A549 (cell line): ENCODE data around the gene IHH. TPM values are rescaled to one million over a fixed set of nuclear protein-coding genes. Genes with fewer than 3 reads are reported as not detected.

Source experiments
- ATAC-seq, 2 experiments: fragments of 200-7000 bp in 1 of 2; fragments of >200 bp in 1 of 2; cut with Nextera tagmentation in 1 of 2; cut with Tn5 transposase in 1 of 2; 3 replicates each; pipeline versions ENCODE4 v1.8.0 to v1.9.1; 2018 to 2020; ENCODE audit warnings: mild to moderate bottlenecking in 1 of 2, moderate library complexity in 1 of 2
- CTCF ChIA-PET: fragments of 300-600 bp; sonication (Branson Sonifier 250); formaldehyde crosslinking; extraction: SDS; loops from one replicate; lab custom pipeline; 2021; ENCODE audit warnings: antibody characterized with exemption, inconsistent platforms; lab: Yijun Ruan, JAX
- POLR2A ChIA-PET: fragments of 350-600 bp; formaldehyde crosslinking; extraction: SDS; loops from one replicate; lab custom pipeline; 2021; ENCODE audit warnings: antibody characterized with exemption, inconsistent platforms; lab: Yijun Ruan, JAX
- DNase-seq, 2 experiments: peaks; one replicate each; pipeline versions ENCODE4 v3.0.0 to v3.0.0-alpha.2; 2011 to 2016; ENCODE audit warnings: low read depth in 1 of 2, low spot score in 1 of 2
- FAIRE-seq: peaks from 2 replicates; lab custom pipeline; 2011; peaks lifted over from hg19 to GRCh38; lab: Jason Lieb, UNC
- H3K27ac ChIP-seq, 2 experiments: fragments of >200 bp; sonication (Bioruptor Twin); formaldehyde crosslinking; 3 replicates each; pipeline ENCODE4 v1.5.1; 2016 to 2017
- H3K4me1 ChIP-seq: fragments of >200 bp; sonication (Bioruptor Twin); formaldehyde crosslinking; 3 replicates; pipeline ENCODE4 v1.6.1; 2016
- H3K4me2 ChIP-seq: fragments of >200 bp; sonication (Bioruptor Twin); formaldehyde crosslinking; 3 replicates; pipeline ENCODE4 v1.6.1; 2016
- H3K4me3 ChIP-seq: fragments of >200 bp; sonication (Bioruptor Twin); formaldehyde crosslinking; 3 replicates; pipeline ENCODE4 v1.5.1; 2016
- H3K9me3 ChIP-seq: fragments of >200 bp; sonication (Bioruptor Twin); formaldehyde crosslinking; 3 replicates; pipeline ENCODE4 v1.6.1; 2016
- CBX2 ChIP-seq: fragments of 200-600 bp; sonication (generic); IDR thresholded peaks from 2 replicates; pipeline ENCODE4 v1.6.1; 2016; ENCODE audit warnings: low read depth, mild to moderate bottlenecking, borderline replicate concordance
- HDAC2 ChIP-seq: fragments of 200-600 bp; sonication (generic); IDR thresholded peaks from 2 replicates; pipeline ENCODE4 v1.6.1; 2016
- HEYL ChIP-seq: fragments of 250-450 bp; sonication (Bioruptor Pico); IDR thresholded peaks from 2 replicates; pipeline ENCODE4 v1.8.0; 2021; ENCODE audit warnings: mild to moderate bottlenecking, moderate library complexity
- MAZ ChIP-seq: fragments of 150-350 bp; IDR thresholded peaks from 2 replicates; pipeline ENCODE4 v1.6.1; 2014; ENCODE audit warnings: antibody characterized with exemption, low read depth, low read length, borderline replicate concordance
- MYC ChIP-seq: IDR thresholded peaks from 2 replicates; pipeline ENCODE4 v1.6.1; 2012; ENCODE audit warnings: mild to moderate bottlenecking, inconsistent platforms, low read length, improper control_type of control experiment, borderline replicate concordance
- NR3C1 ChIP-seq: fragments of >200 bp; sonication (Bioruptor Twin); formaldehyde crosslinking; IDR thresholded peaks from 3 replicates; pipeline ENCODE4 v1.6.1; 2017
- RNF2 ChIP-seq: fragments of 200-600 bp; sonication (generic); IDR thresholded peaks from 2 replicates; pipeline ENCODE4 v1.6.1; 2016; ENCODE audit warnings: low read depth, mild to moderate bottlenecking, antibody characterized with exemption, moderate library complexity, borderline replicate concordance
- SREBF2 ChIP-seq: fragments of 450-650 bp; IDR thresholded peaks from 2 replicates; pipeline ENCODE4 v1.6.1; 2014; ENCODE audit warnings: mild to moderate bottlenecking, moderate library complexity
- TFCP2L1 ChIP-seq: fragments of 250-450 bp; sonication (Bioruptor Pico); IDR thresholded peaks from 2 replicates; pipeline ENCODE4 v1.5.0; 2021; ENCODE audit warnings: mild to moderate bottlenecking
- ZSCAN20 ChIP-seq: fragments of 250-450 bp; sonication (Bioruptor Pico); IDR thresholded peaks from 2 replicates; pipeline ENCODE4 v1.8.0; 2022; ENCODE audit warnings: mild to moderate bottlenecking, moderate library complexity
- WGBS: methylation state at CpG from one replicate; pipeline ENCODE4 v1.1.6; 2017; ENCODE audit errors: missing lambda C conversion rate; 5-methylcytosine and 5-hydroxymethylcytosine counted together
- polyA plus RNA-seq, 4 experiments: library from polyadenylated mRNA; depleted of rRNA in 3 of 4; stranded (reverse); fragments of >200 nt; fragmentation: RNase III in 1 of 4; extraction: RNeasy Plus Mini Kit Qiagen cat#74134 plus additional on column Dnase treatment in 1 of 4; gene quantifications; 2 replicates in 3 of 4; 3 replicates in 1 of 4; pipeline ENCODE4 v1.2.3, GENCODE V29; 2011 to 2017
- TF ChIP-seq, protein P1 (sequence below): fragments of >200 bp; sonication (Bioruptor Twin); formaldehyde crosslinking; IDR thresholded peaks from 3 replicates; pipeline ENCODE4 v1.6.1; 2016
- TF ChIP-seq, protein P2 (sequence below): fragments of 450-650 bp; IDR thresholded peaks from 2 replicates; pipeline ENCODE4 v1.6.1; 2014; ENCODE audit warnings: antibody characterized with exemption
- TF ChIP-seq, protein P3 (sequence below): fragments of 250-450 bp; sonication (Bioruptor Pico); IDR thresholded peaks from 2 replicates; pipeline ENCODE4 v1.5.0; 2020; ENCODE audit warnings: low read depth, mild to moderate bottlenecking, moderate library complexity
- TF ChIP-seq, protein P4 (sequence below): fragments of >200 bp; sonication (Bioruptor Twin); formaldehyde crosslinking; IDR thresholded peaks from 2 replicates; pipeline ENCODE4 v1.6.1; 2016

IHH gene
- polyA plus RNA-seq, 2 of the 4 experiments (the other 2 are of a cell fraction) = 0.13 TPM; not detected in 1

DNA sequence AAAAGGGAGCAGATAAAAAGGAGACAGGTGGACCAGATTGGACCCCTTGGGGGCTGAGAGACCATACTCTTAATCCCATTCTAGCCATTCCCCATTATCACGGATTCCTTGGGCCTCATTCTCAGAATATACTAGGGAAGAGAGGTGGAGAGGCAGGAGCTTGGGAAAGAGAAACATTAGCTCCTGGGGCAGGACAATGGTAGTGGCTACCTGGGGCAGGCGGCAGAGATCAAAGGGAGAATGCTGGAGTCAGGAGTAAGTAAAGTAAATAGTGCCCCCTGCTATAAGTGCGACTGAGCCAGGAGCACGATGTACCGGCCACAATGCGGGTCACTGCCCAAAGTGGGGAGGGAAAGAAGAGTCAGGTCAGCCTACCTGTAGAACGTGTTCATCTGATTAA, 20.4 kb upstream of the IHH start (continued):
- no peak for TF ChIP-seq MAZ

DNA sequence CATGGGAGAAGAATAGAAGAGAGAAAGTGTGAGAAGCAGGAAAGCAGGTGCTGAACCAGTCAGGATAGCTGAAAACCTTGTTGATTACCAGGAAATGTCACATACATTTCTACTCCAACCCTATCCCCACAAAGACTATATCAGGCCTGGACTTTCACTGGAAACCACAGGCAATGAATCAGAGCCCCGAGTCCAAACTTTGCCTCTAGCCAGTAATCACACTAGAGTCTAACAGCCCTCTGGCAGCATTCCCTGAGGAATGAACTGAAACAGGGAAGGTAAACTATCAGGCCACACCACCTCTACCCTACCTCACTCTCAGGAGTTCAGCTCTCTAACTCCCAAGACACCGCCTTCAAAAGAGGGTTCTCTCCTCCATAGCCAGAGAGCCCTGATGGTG, 18.7 kb upstream of the IHH start:
- Histone ChIP-seq H3K27ac (no peak overlapping the region), H3K4me1 (no peaks in the 10 kb centered on the region), H3K4me2 (no peak overlapping the region), H3K4me3 (no peak overlapping the region), H3K9me3 (no peaks in the 10 kb centered on the region)
- no peak for ATAC-seq
- no peak for DNase-seq
- ChIA-PET POLR2A (no interaction called here), CTCF (interaction anchor here (2.5 to 11.1 kb wide), 4 partner anchors 8 to 37 kb away, joined by 10 to 123 read pairs (median 14); no protein-coding TSS in a partner anchor)
- WGBS = 78% methylated on average over 2 of the region's 2 CpGs
- no peak for FAIRE-seq
- no peak for TF ChIP-seq HEYL
- no peak for TF ChIP-seq MYC
- TF ChIP-seq, protein P1, sequence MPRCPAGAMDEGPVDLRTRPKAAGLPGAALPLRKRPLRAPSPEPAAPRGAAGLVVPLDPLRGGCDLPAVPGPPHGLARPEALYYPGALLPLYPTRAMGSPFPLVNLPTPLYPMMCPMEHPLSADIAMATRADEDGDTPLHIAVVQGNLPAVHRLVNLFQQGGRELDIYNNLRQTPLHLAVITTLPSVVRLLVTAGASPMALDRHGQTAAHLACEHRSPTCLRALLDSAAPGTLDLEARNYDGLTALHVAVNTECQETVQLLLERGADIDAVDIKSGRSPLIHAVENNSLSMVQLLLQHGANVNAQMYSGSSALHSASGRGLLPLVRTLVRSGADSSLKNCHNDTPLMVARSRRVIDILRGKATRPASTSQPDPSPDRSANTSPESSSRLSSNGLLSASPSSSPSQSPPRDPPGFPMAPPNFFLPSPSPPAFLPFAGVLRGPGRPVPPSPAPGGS = no peak
- TF ChIP-seq TFCP2L1 (CRISPR knock-in tag) = no peak
- no peak for TF ChIP-seq NR3C1
- TF ChIP-seq, protein P2, sequence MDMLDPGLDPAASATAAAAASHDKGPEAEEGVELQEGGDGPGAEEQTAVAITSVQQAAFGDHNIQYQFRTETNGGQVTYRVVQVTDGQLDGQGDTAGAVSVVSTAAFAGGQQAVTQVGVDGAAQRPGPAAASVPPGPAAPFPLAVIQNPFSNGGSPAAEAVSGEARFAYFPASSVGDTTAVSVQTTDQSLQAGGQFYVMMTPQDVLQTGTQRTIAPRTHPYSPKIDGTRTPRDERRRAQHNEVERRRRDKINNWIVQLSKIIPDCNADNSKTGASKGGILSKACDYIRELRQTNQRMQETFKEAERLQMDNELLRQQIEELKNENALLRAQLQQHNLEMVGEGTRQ = no peak
- TF ChIP-seq RNF2 = no peak
- TF ChIP-seq SREBF2 = no peak

DNA sequence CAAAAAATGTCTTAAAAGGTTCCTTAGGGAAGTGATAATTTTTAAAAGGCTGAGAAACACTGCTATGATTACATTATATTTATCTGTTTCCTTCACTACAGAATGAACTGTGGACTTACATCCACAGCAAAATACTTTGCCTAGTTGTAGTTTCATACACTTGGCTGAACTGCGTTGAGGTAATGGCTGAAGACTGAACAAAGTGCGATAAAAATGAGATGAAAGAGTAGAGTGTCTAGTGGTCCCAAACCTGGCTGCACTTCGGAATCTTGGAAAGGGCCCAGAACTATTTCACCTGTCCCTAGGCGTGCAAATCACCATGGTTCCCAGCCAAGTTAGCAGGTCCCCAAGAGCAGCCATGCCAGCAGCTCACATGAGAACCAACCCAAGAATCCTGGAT, 18.2 kb upstream of the IHH start:
- H3K27ac ChIP-seq = no peak overlapping the region
- H3K9me3 ChIP-seq = no peaks in the 10 kb centered on the region
- DNase-seq = no peak
- WGBS = 88% methylated on average over 4 of the region's 4 CpGs
- ChIA-PET CTCF (interaction anchor here (0.5 to 11.1 kb wide), 4 partner anchors 21 to 432 kb away, joined by 3 to 123 read pairs (median 11); no protein-coding TSS in a partner anchor), POLR2A (no interaction called here)
- ATAC-seq = no peak
- FAIRE-seq = no peak
- no peak overlapping the region for H3K4me3 ChIP-seq
- no peaks in the 10 kb centered on the region for H3K4me1 ChIP-seq
- no peak overlapping the region for H3K4me2 ChIP-seq
- TF ChIP-seq, protein P3, sequence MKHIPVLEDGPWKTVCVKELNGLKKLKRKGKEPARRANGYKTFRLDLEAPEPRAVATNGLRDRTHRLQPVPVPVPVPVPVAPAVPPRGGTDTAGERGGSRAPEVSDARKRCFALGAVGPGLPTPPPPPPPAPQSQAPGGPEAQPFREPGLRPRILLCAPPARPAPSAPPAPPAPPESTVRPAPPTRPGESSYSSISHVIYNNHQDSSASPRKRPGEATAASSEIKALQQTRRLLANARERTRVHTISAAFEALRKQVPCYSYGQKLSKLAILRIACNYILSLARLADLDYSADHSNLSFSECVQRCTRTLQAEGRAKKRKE (CRISPR knock-in tag) = no peak

DNA sequence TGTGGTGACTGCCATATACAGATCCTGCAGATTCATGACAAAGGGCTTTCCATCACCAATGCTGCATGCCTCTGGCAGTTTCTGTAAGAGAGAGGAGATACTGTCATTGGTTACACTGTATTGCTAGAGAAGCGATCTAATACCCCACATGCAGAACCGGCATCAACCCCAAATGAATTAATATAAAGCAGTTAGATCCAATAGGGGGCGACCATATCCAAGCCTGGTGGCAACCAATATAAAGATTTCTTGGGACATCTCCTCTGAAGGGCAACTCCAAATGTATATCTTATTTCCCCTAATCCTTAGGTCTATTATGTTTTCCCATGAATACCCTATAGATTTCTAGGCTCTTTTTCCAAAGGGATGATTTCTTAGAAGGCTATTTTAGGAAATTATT, 17.4 kb upstream of the IHH start:
- Histone ChIP-seq H3K4me1 (no peaks in the 10 kb centered on the region), H3K27ac (no peak overlapping the region), H3K9me3 (no peaks in the 10 kb centered on the region), H3K4me2 (no peak overlapping the region), H3K4me3 (no peak overlapping the region)
- TF ChIP-seq HDAC2 = no peak
- TF ChIP-seq CBX2 = no peak
- TF ChIP-seq, protein P3 (CRISPR knock-in tag) = no peak
- TF ChIP-seq, protein P1 = no peak
- TF ChIP-seq, protein P4, sequence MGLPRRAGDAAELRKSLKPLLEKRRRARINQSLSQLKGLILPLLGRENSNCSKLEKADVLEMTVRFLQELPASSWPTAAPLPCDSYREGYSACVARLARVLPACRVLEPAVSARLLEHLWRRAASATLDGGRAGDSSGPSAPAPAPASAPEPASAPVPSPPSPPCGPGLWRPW = no peak
- TF ChIP-seq MYC = no peak
- TF ChIP-seq ZSCAN20 (CRISPR knock-in tag) = no peak
- ATAC-seq = no peak
- CTCF ChIA-PET = interaction anchor here (11.1 kb wide), 1 partner anchor 38 kb away, joined by 123 read pairs; no protein-coding TSS in a partner anchor
- FAIRE-seq = no peak
- POLR2A ChIA-PET = no interaction called here
- 75% methylated on average over 3 of the region's 3 CpGs for WGBS
- no peak for DNase-seq
